ENCODE results near the gene MTR. TPM values are rescaled to one million over a fixed set of nuclear protein-coding genes. Genes with fewer than 3 reads are reported as not detected.

The MTR gene
- total RNA-seq, 6 donors from 2014 or later = 21.0 to 44.0 (median 29.3) TPM

- DNase-seq (no peak), ATAC-seq (ENCODE audit: low FRiP score in 2 of 2) (no peak)
- Histone ChIP-seq H3K27me3 (no peaks in the 10 kb centered on the region), H3K9me3 (no peaks in the 10 kb centered on the region), H3K36me3 (no peaks in the 10 kb centered on the region), H3K4me3 (no peak overlapping the region), H3K27ac (no peak overlapping the region), H3K4me1 (no peaks in the 10 kb centered on the region)
- 80 to 85% methylated on average over 17 to 18 of the region's 18 CpGs for WGBS, 2 donors
- TF ChIP-seq EP300 (IDR thresholded peaks at IDR 0.05) = no peak
These were observed 40.4 kb upstream of the MTR start for GRCh38 chr1:236754525-236755210.

- TF ChIP-seq, protein P1, sequence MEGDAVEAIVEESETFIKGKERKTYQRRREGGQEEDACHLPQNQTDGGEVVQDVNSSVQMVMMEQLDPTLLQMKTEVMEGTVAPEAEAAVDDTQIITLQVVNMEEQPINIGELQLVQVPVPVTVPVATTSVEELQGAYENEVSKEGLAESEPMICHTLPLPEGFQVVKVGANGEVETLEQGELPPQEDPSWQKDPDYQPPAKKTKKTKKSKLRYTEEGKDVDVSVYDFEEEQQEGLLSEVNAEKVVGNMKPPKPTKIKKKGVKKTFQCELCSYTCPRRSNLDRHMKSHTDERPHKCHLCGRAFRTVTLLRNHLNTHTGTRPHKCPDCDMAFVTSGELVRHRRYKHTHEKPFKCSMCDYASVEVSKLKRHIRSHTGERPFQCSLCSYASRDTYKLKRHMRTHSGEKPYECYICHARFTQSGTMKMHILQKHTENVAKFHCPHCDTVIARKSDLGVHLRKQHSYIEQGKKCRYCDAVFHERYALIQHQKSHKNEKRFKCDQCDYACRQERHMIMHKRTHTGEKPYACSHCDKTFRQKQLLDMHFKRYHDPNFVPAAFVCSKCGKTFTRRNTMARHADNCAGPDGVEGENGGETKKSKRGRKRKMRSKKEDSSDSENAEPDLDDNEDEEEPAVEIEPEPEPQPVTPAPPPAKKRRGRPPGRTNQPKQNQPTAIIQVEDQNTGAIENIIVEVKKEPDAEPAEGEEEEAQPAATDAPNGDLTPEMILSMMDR (IDR thresholded peaks at IDR 0.05) = no peak
- TF ChIP-seq EP300 (IDR thresholded peaks at IDR 0.05) (no peak), POLR2AphosphoS5 (IDR thresholded peaks at IDR 0.05) (no peak), POLR2A (IDR thresholded peaks at IDR 0.05) (no peak)
- DNase-seq (no peak), ATAC-seq (ENCODE audit: low FRiP score in 2 of 2) (no peak)
- no peaks in the 10 kb centered on the region for H3K9me3 ChIP-seq
- H3K4me3 ChIP-seq = no peak overlapping the region
- H3K36me3 ChIP-seq = no peaks in the 10 kb centered on the region
- H3K4me1 ChIP-seq = no peaks in the 10 kb centered on the region
- no peak overlapping the region for H3K27ac ChIP-seq
- H3K27me3 ChIP-seq = no peaks in the 10 kb centered on the region
- 87 to 89% methylated on average over 2 of the region's 2 CpGs for WGBS, 2 donors
These were observed 37.5 kb upstream of the MTR start for GRCh38 chr1:236757640-236758039.

DNA sequence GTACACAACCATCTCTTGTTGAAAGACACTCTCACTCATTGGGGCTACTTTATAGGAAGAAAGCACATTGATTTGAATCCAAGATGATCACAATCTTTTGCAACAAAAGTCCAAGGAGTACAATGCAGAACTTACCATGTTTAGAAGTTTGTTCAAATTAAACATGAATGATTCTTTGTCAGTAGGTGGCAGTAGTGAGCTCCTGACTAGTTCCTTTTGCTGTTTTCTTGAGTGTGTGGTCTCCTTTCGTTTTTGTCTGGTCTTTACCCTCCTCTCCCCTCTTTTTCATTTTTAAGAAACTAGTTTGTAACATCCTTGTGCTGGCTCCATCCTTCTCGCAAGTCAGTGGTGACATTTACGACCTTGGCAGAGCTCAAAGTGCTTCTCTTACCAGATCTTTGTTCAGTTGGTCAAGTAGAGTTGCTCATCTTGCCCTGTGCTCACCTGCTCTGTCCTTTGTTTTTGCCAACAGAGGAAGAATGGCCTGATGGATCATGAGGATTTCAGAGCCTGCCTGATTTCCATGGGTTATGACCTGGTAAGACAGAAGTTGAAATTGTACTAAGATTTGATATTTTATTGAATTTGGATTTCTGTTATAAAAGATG, 35.7 kb upstream of the MTR start:
- TF ChIP-seq POLR2A (IDR thresholded peaks at IDR 0.05) (no peak), EP300 (IDR thresholded peaks at IDR 0.05) (no peak), POLR2AphosphoS5 (IDR thresholded peaks at IDR 0.05) (no peak)
- TF ChIP-seq, protein P1 (IDR thresholded peaks at IDR 0.05) = peak; percentile 32 to 58 (median 50)
- Histone ChIP-seq H3K36me3 (no peaks in the 10 kb centered on the region), H3K4me3 (no peak overlapping the region), H3K4me1 (no peaks in the 10 kb centered on the region), H3K27me3 (no peaks in the 10 kb centered on the region), H3K9me3 (no peaks in the 10 kb centered on the region), H3K27ac (no peak overlapping the region)
- DNase-seq = no peak
- peak in 1 of 2 donors; percentile 56 for ATAC-seq (ENCODE audit: low FRiP score in 2 of 2)
- 49 to 54% methylated on average over 3 of the region's 3 CpGs for WGBS, 2 donors

- Histone ChIP-seq H3K27ac (no peak overlapping the region), H3K9me3 (no peaks in the 10 kb centered on the region)
These were observed 34.6 kb upstream of the MTR start for GRCh38 chr1:236760480-236760879.

GRCh38 chr1:236760986-236761385, 34.1 kb upstream of the MTR start:
- no peak overlapping the region for H3K4me3 ChIP-seq
- TF ChIP-seq EP300 (IDR thresholded peaks at IDR 0.05) (no peak), POLR2AphosphoS5 (IDR thresholded peaks at IDR 0.05) (no peak), POLR2A (IDR thresholded peaks at IDR 0.05) (no peak)
- TF ChIP-seq, protein P1 (IDR thresholded peaks at IDR 0.05) = no peak
- no peak for DNase-seq
- no peaks in the 10 kb centered on the region for H3K9me3 ChIP-seq
- H3K4me1 ChIP-seq = no peaks in the 10 kb centered on the region
- no peak overlapping the region for H3K27ac ChIP-seq
- no peaks in the 10 kb centered on the region for H3K36me3 ChIP-seq
- no peak for ATAC-seq (ENCODE audit: low FRiP score in 2 of 2)
- 92 to 94% methylated on average over 14 of the region's 14 CpGs for WGBS, 2 donors
- no peaks in the 10 kb centered on the region for H3K27me3 ChIP-seq

More at GRCh38 chr1:236760480-236760879, 34.6 kb upstream of the MTR start:
- no peaks in the 10 kb centered on the region for H3K36me3 ChIP-seq
- 75 to 78% methylated on average over 6 of the region's 6 CpGs for WGBS, 2 donors
- H3K4me1 ChIP-seq = no peaks in the 10 kb centered on the region
- TF ChIP-seq, protein P1 (IDR thresholded peaks at IDR 0.05) = no peak
- no peak for TF ChIP-seq POLR2A (IDR thresholded peaks at IDR 0.05)
- no peak for TF ChIP-seq EP300 (IDR thresholded peaks at IDR 0.05)
- no peak for TF ChIP-seq POLR2AphosphoS5 (IDR thresholded peaks at IDR 0.05)
- no peak overlapping the region for H3K4me3 ChIP-seq
- ATAC-seq (ENCODE audit: low FRiP score in 2 of 2) (no peak), DNase-seq (no peak)
- H3K27me3 ChIP-seq = no peaks in the 10 kb centered on the region
